Ectodermal cell (in vitro differentiated cells): ENCODE data around the gene PRIM2.
"Not testable (repeated sequence)": the region's sequence is repeated elsewhere in the genome, so short reads cannot be mapped to it uniquely, and the experiment has no call there.

ENCODE experiments used
- H3K27ac ChIP-seq: 2 replicates; pipeline ENCODE4 v1.7.0; 2013; ENCODE audit warnings: mild to moderate bottlenecking, low read depth, low read length; ENCODE audit not compliant: insufficient read depth, poor library complexity, severe bottlenecking
- H3K27me3 ChIP-seq: 2 replicates; pipeline ENCODE4 v1.7.0; 2013; ENCODE audit warnings: mild to moderate bottlenecking, low read length; ENCODE audit not compliant: insufficient read depth, control insufficient read depth, poor library complexity, severe bottlenecking
- H3K36me3 ChIP-seq: one replicate; pipeline ENCODE4 v1.7.0; 2013; ENCODE audit warnings: low read length; ENCODE audit not compliant: control insufficient read depth, insufficient read depth
- H3K4me1 ChIP-seq: one replicate; pipeline ENCODE4 v1.7.0; 2013; ENCODE audit warnings: low read length; ENCODE audit not compliant: control insufficient read depth, insufficient read depth
- H3K4me3 ChIP-seq: 2 replicates; pipeline ENCODE4 v1.7.0; 2013; ENCODE audit warnings: low read depth, low read length, control low read depth; ENCODE audit not compliant: insufficient read depth
- H3K9me3 ChIP-seq: 2 replicates; pipeline ENCODE4 v1.7.0; 2013; ENCODE audit warnings: mild to moderate bottlenecking, low read length, moderate library complexity; ENCODE audit not compliant: control insufficient read depth
- WGBS, 2 experiments: methylation state at CpG; one replicate each; pipeline ENCODE4 v1.1.7; 2013; ENCODE audit warnings: missing lambda C conversion rate in 2 of 2; 5-methylcytosine and 5-hydroxymethylcytosine counted together

Gene PRIM2

GRCh38 chr6:57631773-57632172, 314.3 kb downstream of the PRIM2 start:
- H3K36me3 ChIP-seq, H3K27ac ChIP-seq, H3K9me3 ChIP-seq, H3K4me1 ChIP-seq, H3K27me3 ChIP-seq, H3K4me3 ChIP-seq: not testable (repeated sequence)
- no CpG with 5 or more reads among the region's 1 CpG for WGBS, 2 experiments

GRCh38 chr6:57658526-57658925, 341.1 kb downstream of the PRIM2 start:
- not testable (repeated sequence) for H3K27me3 ChIP-seq, H3K9me3 ChIP-seq, H3K4me3 ChIP-seq, H3K4me1 ChIP-seq, H3K27ac ChIP-seq, H3K36me3 ChIP-seq
- 94 to 96% methylated on average over 2 of the region's 2 CpGs for WGBS, 2 experiments

GRCh38 chr6:57659794-57660193, 342.4 kb downstream of the PRIM2 start:
- H3K36me3 ChIP-seq, H3K27me3 ChIP-seq, H3K4me1 ChIP-seq, H3K27ac ChIP-seq, H3K9me3 ChIP-seq, H3K4me3 ChIP-seq: not testable (repeated sequence)
- 89 to 91% methylated on average over 2 of the region's 2 CpGs for WGBS, 2 experiments

GRCh38 chr6:57660940-57661339, 343.5 kb downstream of the PRIM2 start:
- WGBS, 2 experiments, result 83 to 91% methylated on average over 1 of the region's 1 CpG
- H3K27ac ChIP-seq, H3K27me3 ChIP-seq, H3K9me3 ChIP-seq, H3K36me3 ChIP-seq, H3K4me1 ChIP-seq, H3K4me3 ChIP-seq: not testable (repeated sequence)

- not testable (repeated sequence) for H3K9me3 ChIP-seq, H3K36me3 ChIP-seq, H3K4me3 ChIP-seq, H3K27ac ChIP-seq, H3K4me1 ChIP-seq, H3K27me3 ChIP-seq
Observed at GRCh38 chr6:57668108-57668507, 350.7 kb downstream of the PRIM2 start.

- not testable (repeated sequence) for H3K27me3 ChIP-seq, H3K4me3 ChIP-seq, H3K4me1 ChIP-seq, H3K36me3 ChIP-seq, H3K27ac ChIP-seq, H3K9me3 ChIP-seq
- WGBS, 2 experiments, result 81 to 87% methylated on average over 3 of the region's 3 CpGs
Observed at GRCh38 chr6:57671237-57671636, 353.8 kb downstream of the PRIM2 start.

- not testable (repeated sequence) for H3K4me1 ChIP-seq, H3K36me3 ChIP-seq, H3K9me3 ChIP-seq, H3K27ac ChIP-seq, H3K27me3 ChIP-seq, H3K4me3 ChIP-seq
- WGBS, 2 experiments, result 81 to 83% methylated on average over 5 to 6 of the region's 6 CpGs
Observed at GRCh38 chr6:57671937-57672627, 354.7 kb downstream of the PRIM2 start.

- H3K27me3 ChIP-seq, H3K9me3 ChIP-seq, H3K4me1 ChIP-seq, H3K36me3 ChIP-seq, H3K4me3 ChIP-seq, H3K27ac ChIP-seq: not testable (repeated sequence)
- WGBS, 2 experiments, result 92 to 96% methylated on average over 1 of the region's 1 CpG
Observed at GRCh38 chr6:57673281-57673680, 355.9 kb downstream of the PRIM2 start.

- not testable (repeated sequence) for H3K27ac ChIP-seq, H3K4me3 ChIP-seq, H3K36me3 ChIP-seq, H3K27me3 ChIP-seq, H3K9me3 ChIP-seq, H3K4me1 ChIP-seq
- WGBS, 2 experiments, result 88 to 95% methylated on average over 4 of the region's 4 CpGs
Observed at GRCh38 chr6:57675386-57675785, 358.0 kb downstream of the PRIM2 start.

GRCh38 chr6:57696382-57696781, 379.0 kb downstream of the PRIM2 start:
- not testable (repeated sequence) for H3K4me3 ChIP-seq, H3K27ac ChIP-seq, H3K4me1 ChIP-seq, H3K36me3 ChIP-seq, H3K9me3 ChIP-seq, H3K27me3 ChIP-seq
- 20 to 55% methylated on average over 1 of the region's 1 CpG for WGBS, 2 experiments
